Spleen (tissue), 7 donors: ENCODE results near the gene USP15.

Experiments
- CTCF ChIP-seq, 11 experiments: fragments of 200-600 bp in 7 of 11; fragments of 450-650 bp in 4 of 11; sonication (generic) in 4 of 11; IDR thresholded peaks in 8 of 11; conservative IDR thresholded peaks in 3 of 11; 1 replicate in 7 of 11; 2 replicates in 4 of 11; pipeline versions ENCODE4 v1.4.0 to v1.8.0; 2016 to 2021; ENCODE audit warnings: antibody characterized with exemption in 11 of 11, inconsistent platforms in 4 of 11, mild to moderate bottlenecking in 1 of 11
- POLR2A ChIP-seq, 3 donors: fragments of 450-650 bp; IDR thresholded peaks; one replicate each; pipeline ENCODE4 v1.5.1; 2017; ENCODE audit warnings: antibody characterized with exemption in 3 of 3, mild to moderate bottlenecking in 1 of 3
- POLR2AphosphoS5 ChIP-seq, 3 donors: sonication (generic); formaldehyde crosslinking; IDR thresholded peaks; one replicate each; pipeline ENCODE4 v1.5.1; 2017; ENCODE audit warnings: antibody characterized with exemption in 3 of 3
- donor health status: DM: no; HTN: no; CAD: no; lungs with moderate emphysema.
- donor health status: DM: no; HTN: no; CAD: no.
- donor health status: DM: no; HTN: no; CAD: no.

DNA sequence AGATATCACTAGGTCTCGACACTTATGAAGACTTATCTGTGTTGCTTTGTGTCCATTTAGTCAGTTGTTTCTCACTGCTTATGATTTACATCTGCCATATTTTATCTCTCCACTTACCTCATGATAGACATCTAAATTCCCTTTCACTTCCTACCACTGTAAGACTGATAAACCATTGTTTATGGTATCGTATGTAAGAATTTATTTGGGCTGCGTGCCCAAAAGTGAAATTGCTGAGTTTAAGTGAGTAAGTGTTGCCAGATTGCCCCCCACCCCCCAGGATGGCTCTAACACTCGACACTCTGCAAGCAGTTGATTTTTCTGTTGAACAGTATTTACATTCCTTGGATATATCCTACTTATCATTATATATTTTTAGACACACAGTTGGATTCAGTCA, 136.5 kb downstream of the USP15 start:
- TF ChIP-seq POLR2A (IDR thresholded peaks at IDR 0.05) (no peak), CTCF (IDR thresholded peaks at IDR 0.05 in 8 of 11, conservative IDR thresholded peaks at IDR 0.05 in 3 of 11) (no peak), POLR2AphosphoS5 (IDR thresholded peaks at IDR 0.05) (no peak)
